NCI-H2196 (cell line): ENCODE measurements around the gene ZMYND12.

ENCODE experiments used
- DNase-seq: peaks from one replicate; lab custom pipeline; 2025; ENCODE audit not compliant: unreplicated experiment; lab: John Stamatoyannopoulos, UW

ZMYND12 gene

DNA sequence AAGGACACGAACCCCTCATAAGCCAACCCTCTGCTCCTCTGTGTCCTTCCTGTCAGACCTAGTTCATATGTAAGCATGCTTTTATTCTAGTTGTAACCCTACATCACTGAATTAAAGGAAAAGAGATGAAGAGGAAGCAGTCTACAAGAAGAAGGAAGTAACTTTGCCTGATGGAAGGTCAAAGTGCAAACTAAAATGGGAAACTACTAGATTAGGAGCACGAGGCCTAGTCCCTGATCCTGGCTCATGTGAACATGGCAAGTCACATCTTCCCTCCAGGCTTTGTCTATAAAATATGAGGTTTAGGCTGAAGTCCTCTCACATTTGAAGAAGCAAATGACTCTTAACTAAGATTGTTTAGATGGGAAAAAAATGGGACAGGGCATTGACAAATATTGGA lies 13.2 kb downstream of the ZMYND12 start:
- no peak for DNase-seq

- DNase-seq = peak; percentile 11
Measured at GRCh38 chr1:42439940-42440339, 15.9 kb downstream of the ZMYND12 start.

GRCh38 chr1:42434340-42434739 lies 21.5 kb downstream of the ZMYND12 start:
- no peak for DNase-seq

- no peak for DNase-seq
Measured at GRCh38 chr1:42433369-42433768, 22.5 kb downstream of the ZMYND12 start.

GRCh38 chr1:42432714-42433113 lies 23.1 kb downstream of the ZMYND12 start:
- no peak for DNase-seq

DNA sequence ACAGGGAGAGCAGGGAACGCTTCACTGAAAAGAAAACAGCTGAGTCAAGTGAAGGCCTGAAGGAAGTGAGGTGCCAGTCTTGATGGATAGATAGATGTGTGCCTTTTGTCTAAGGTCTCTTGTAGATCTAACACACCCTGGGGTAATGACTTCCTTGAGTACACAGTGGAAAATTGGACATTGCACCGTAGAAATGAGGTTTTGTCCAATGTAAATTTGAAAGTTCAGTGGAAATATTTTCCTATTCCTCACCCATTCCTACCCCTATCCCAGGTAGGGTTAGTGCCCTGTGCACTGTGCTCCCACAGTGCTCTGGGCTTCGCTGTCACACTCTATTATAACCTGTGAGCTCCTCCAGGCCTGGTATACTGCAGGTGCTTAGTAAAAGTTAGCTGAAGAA lies 24.3 kb downstream of the ZMYND12 start:
- no peak for DNase-seq

DNA sequence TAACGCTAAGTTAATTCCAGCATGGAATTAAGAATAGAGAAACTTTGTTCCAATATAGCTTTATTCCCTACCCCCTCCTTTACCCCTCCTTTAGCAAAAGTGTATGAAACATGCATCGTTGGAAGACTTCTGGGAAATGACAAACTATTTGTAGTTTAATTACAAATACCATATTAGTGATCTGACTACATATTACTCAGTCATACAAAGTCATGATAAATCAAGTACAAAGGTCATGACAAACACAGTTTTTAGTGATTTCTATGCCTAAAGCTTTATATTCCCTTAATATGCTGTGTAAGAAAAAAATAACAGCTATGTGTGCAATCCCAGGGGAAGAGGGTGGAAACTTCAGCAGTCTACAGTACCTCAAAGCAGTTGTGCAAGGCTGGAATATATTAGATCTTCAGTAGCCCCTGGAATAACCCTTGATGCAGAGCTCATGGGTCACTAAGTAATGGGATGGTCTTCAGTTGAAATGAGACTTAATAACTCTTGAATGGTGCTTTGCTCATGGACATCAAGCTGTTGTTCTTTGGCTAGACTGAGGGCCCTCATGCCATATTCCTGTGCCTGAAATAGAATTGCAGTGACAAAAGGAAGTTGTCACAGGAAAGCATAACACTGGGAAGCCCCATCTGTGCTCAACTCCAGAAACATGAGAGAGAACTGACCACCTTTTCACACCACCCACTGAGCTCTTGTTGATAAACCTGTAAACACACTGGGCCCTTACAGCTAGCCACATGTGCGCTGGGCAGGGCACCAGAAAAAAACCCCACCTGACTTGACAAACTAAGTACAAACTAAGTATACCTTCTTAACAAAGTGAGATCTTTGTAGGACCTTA lies 25.3 kb downstream of the ZMYND12 start:
- DNase-seq = no peak

- DNase-seq = no peak
Measured at GRCh38 chr1:42429603-42430002, 26.2 kb downstream of the ZMYND12 start.

DNA sequence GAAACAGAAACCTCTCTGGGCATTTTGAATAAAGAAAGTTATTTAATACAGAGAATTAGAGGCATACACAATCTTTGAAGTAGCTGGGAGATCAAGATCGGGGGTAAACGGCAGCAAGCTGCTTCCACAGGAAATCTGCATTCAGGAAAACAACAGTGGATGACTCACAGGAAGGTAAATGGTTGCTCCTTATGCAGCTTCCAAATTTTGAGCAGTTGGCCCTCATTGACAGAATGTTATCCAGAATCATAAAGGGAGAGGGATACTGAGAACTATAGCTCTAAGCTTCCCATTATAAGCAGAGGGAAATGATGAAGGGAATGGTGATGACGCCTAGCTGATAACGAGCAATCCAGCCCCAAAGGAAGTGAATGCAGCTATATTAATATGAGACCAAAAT lies 28.6 kb downstream of the ZMYND12 start:
- no peak for DNase-seq

DNA sequence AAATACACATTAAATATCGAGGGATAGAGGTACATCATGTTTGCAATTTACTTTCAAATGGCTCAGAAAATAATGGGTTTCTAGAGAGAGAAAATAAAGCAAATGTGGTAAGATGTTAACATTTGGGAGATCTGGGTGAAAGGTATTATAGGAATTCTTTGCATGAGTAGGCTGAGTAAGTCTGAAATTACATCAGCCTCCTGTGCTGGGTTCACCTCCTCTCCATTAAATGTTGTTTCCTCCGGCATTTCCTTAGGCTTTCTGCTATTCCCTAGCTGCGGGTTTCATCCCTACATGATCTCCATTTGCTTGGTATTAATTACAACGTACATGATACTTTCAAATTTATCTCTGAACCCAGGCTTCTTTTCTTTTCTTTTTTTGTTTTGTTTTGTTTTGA lies 31.6 kb downstream of the ZMYND12 start:
- no peak for DNase-seq

- no peak for DNase-seq
Measured at GRCh38 chr1:42423681-42424080, 32.1 kb downstream of the ZMYND12 start.

- DNase-seq = no peak
Measured at GRCh38 chr1:42422737-42423136, 33.1 kb downstream of the ZMYND12 start.

DNA sequence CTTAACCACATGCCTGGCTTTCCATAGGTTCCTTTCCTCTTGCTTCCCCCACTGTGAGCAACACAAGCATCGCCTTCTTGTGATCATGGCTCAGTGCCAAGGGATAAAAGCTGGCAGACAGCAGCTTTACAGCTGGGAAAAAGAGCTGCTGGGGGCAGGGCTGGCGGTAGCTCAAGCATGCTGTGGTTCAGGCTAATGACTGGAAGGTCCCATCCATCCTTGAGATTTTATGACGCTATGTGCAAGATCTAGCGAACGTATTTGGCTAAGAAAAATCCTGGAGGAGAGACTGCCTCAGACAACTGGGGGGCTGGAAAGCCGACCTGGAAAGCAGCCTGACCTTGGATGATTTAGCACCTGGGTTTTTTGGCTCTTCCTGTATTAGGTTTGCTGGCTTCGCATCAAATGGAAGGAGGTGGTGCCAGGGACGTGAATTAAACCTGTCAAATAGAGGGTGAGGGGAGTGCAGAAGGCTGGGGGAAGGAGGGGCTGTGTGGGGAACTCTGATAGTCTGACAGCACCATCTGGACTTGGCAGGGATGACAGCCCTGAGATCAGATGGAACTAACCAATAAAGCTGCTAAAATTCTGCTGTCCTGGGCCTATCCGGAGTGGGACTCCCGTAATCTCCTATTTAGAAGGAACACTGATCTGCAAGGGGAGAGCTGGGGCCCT lies 34.8 kb downstream of the ZMYND12 start:
- DNase-seq = peak; percentile 90

GRCh38 chr1:42420121-42420520 lies 35.7 kb downstream of the ZMYND12 start:
- DNase-seq = no peak

DNA sequence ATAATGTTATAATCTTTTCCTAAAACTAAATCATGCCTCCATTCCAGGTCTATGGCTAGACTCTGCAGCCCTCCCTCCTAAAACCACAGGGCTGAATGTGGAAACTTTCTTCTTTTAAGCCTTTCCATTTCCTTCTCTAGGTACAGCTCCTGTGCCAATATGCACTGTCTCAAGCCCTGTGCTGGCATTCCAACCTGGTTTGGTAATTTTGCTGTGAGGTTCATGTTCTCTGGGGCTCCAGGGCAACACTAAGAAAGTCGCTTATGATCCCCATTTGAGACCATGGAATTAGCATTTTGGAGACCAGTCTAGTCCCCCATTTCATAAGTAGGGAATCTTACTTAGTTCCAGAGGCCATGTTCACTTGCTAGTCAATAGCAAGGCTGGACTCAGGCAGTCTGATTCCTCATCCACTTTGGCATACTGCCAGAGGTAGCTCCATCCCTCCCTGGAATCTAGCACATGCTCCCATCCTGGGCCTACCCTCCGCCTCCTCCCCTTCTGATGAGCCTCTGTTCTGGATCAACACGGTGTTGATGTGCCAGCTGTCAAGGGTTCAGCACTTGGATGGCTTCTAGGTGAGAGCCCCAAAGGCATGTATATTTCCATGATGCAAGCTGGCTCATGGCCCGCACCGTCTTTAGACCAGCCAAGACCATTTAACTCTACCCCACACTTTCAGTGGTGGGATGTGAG lies 36.5 kb downstream of the ZMYND12 start:
- DNase-seq = peak; percentile 14

- no peak for DNase-seq
Measured at GRCh38 chr1:42418516-42418915, 37.3 kb downstream of the ZMYND12 start.

GRCh38 chr1:42417166-42417565 lies 38.7 kb downstream of the ZMYND12 start:
- no peak for DNase-seq

- DNase-seq = no peak
Measured at GRCh38 chr1:42414551-42415496, 41.0 kb downstream of the ZMYND12 start.

DNA sequence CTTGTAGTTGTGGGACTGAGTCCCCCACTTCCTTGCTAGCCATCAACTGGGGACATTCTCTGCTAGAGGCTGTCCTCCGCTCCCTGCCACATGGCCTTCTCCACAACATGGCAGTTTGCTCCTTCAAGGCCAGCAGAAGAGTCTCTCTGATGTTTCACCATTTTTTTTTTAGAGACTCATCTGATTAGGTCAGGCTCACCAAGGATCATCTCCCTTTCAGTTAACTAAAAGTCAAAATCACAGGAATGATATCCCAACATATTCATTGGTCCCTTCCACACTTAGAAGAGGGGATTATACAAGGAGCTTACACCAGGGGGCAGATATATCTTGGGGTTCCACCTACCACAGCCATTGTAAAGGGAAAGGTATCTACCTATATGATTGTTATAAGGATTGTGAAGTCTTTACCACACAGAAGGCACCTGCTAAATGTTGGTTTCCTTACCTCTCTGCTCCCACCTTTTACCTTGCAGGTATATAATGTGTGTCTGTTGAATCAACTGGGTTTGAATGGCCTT lies 51.9 kb downstream of the ZMYND12 start:
- no peak for DNase-seq

- no peak for DNase-seq
Measured at GRCh38 chr1:42399315-42400100, 56.3 kb downstream of the ZMYND12 start.
